Ammon's horn (tissue), 1 donor: Measurements from ENCODE around the gene C3orf18.

Experiments used
- DNase-seq: peaks from one replicate; pipeline ENCODE4 v3.0.0-alpha.2; 2016; ENCODE audit warnings: low spot score

C3orf18 gene

DNA sequence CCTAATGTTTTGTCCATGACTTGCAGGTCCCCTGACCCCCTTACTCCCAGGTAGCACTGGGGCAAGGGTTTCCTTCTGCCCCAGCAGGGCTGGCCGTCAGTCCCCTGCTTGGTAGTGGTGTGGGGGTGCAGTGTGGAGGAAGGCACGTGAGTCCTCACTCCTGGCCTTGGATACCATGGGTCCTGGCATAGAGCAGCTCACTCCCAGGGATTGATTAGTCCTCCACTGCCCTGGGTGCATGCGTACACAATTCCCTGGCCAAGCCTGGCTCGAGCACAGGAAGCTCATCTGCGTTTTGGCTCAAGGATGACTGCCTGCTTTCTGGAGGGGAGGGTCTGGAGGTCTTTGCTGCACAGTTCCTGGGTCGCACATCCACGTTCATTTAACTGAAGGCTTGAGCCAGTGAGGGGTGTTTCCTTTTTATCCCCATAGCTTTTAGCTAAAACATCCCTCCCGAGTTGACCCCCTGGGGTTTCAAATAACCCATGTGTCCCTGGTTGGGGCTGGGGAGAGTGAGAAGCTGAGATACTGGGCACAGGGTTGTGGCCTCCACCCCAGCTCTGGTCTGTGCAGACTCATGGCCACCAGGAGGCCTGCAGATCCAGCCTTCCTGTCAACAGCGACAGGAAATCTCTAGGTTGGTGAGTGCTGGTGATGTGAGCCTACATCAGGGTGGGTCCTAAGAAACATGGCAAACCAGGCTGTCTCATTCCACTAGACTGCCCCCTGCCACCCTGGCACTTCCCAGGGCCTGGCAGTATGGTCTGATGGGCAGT is 13.3 kb upstream of the C3orf18 start:
- DNase-seq = no peak

DNA sequence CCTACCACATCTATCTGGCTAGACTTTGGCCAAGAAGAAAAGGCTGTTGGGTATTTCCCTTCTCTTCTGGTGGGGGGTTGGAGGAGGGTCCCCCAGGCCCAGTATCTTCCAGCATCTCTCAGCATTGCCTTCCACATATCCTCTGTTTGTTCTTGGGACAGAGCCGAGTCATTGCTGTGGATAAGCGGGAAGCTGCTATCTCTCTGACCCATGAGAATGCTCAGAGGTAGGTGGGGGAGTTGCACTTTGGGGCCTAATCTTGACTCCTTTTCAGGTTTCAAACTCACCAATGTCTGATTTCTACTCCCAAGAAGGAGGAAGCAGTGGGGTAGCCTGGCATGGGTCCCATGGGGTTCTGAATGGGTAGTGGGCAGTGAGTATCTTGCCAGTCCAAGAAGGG is 9.8 kb upstream of the C3orf18 start:
- no peak for DNase-seq

DNA sequence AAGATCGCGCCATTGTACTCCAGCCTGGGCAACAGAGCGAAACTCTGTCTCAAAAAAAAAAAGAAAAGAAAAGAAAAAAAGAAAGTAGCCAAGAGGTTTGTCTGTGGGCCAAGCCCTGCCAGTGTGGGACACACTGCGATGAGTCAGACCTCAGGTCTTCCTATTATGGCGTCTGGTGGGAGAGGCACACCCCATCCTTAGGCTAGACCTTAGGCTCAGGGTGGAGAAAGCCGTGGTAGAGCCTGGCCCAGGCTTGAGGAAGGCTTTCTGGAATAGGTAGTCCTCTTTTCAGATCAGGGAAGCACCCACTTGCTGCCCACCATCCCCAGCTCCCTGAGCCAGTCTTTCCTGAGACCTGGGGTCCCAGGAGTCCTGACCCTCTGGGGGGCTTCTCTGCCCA is 7.8 kb upstream of the C3orf18 start:
- DNase-seq = no peak

DNA sequence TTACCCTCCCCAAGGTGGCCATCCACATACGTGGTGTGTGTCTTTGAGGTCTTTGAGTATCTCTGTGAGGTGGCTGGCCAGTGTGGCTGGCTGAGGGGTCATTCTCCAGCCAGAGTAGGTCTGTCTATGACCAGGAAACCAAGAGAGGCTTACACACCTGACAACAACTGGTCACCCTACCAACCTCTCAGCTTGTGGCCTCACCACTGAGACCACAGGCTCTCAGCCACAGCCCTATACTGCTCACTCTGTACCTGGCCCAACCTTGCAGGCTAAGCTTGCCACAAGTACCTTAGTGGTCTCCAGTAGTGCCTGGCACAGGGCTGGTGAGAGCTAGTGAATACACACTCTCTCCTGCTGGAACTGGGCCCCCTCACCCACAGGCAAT is 6.9 kb upstream of the C3orf18 start:
- DNase-seq = no peak

DNA sequence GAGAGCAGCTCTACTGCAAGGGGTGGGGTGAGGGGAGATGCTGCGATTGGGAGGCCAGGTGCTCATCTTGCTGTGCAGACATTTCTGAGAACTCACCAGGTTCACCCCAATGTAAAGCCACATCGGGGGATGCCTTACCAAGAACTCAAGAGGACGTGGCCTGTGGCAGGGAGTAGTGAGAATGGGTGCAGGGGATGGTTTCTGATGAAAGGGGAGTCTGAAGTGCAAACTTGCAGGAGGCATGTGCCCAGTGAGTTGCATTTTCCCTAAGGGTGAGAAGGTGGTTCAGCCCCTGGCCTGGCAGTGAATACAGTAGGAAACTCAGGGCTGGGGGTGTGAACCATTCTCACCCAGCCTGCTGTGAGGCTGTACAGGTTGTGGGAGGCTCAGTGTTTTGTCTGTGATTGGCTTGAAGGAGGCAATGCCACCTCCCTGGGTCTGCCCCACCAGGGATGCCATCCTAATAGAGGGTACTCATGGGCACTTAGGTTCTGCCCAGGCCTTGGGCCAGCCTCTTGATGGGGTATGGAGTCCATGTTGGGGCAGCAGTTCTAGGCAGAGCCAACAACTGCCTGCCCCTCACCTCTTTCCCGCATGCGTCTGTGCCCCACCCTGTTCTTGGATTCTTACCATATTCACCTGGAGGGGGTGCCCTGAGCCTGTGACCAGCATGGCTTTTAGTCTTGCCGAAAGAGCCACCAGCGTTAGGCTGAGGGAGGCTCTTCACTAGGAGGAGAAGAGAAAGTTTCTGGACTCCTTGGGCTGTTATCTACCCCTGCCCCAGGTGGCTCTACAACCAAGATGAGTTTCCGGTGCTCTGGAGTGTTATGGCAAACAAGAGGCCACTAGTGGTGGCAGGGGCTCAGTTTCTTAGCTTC is 6.3 kb upstream of the C3orf18 start:
- no peak for DNase-seq

DNA sequence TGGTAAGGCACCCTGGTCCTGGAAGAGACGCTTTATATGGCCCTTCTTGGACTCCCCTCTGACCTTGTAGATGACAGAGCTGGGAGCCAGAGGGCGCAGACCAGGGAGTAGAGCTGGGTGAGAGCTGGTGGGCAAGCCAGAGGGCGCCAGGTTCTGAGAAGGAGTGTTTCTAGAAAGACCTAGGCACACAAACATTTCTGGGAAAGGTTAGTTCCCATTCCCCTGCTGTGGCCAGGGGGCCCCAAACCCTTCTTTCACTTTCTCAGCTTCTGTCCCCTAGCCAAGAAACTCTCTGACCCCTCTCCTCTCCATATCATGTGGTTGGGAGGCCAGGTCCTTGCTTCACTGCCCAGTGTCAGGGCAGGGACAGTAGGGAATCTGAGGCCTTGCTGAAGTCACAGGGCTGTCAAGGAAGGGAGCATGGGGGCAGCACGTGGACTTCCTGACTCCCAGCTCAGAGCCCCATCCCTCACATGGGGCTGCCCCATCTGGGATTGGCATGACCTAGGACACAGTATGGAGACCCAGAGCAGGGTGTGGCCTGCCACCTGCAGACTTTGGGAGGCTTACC is 5.3 kb upstream of the C3orf18 start:
- DNase-seq = no peak

DNA sequence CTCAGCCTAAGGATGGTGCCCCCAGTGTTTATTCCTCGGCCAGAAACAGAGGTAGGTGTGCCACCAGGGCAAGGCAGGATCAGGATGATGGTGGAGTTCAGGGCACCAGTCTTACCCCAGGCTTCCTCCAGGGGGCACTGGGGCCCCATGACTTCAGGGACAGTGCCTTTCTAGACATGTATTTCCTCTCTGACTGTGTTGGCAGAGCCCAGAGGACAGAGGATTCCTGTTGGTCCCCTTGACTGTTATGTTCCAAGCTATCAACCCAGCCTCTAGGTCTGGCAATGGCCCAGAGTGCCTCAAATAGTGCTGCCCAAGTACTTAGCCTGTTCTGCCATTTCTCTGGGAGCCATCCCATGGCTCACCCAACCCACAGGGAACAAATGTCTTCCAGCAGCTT is 4.6 kb upstream of the C3orf18 start:
- DNase-seq = peak; percentile 74

DNA sequence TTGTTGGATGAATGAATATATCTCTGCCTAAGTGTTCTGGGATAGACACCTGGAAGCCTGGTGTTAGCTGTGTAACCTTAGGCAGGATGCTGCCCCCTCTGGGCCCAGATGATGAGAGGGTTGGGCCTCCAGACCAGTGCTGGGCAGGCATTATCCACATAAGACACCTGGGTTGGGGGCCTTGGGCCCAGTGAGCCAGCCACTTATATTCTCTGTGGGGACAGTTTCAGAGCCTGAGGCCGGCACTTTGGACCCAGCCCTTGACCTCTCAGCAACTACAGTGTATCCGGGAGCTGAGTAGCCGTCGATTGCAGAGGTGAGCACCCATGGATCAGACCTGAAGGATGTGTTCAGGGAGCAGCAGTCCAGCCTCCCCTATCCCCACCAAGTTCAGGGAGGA is 3.9 kb upstream of the C3orf18 start:
- DNase-seq = no peak

DNA sequence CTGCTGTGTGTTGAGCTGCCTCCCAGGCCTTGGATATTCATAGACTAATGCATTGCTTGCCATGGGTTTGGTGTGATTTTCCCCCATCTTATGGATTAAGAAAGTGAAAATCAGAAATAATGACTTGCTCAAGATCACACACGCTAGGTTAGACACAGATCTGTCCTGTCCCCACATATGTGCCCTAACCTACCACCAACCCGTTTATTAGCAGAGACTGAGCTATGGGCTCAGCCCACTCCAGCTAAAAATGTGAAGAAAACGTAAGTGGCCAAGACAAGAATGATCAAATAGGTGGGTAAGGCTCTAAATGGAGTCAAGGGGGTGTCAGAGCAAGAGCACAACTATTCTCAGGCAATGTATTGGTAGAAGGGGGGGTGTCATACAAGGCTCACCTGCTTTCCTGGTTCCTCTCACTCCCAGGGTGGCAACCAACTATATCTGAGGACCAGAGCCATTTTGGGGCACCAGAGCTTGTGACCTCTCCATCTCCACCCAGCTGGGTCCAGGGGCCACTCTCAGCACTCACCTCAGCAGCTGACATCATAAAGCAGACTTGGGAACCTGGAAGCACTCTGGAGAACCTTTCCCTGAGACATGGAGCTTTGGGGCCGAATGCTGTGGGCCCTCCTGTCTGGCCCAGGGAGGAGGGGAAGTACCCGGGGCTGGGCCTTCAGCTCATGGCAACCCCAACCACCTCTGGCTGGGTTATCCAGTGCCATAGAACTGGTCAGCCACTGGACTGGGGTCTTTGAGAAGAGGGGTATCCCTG is 3.1 kb upstream of the C3orf18 start:
- no peak for DNase-seq

DNA sequence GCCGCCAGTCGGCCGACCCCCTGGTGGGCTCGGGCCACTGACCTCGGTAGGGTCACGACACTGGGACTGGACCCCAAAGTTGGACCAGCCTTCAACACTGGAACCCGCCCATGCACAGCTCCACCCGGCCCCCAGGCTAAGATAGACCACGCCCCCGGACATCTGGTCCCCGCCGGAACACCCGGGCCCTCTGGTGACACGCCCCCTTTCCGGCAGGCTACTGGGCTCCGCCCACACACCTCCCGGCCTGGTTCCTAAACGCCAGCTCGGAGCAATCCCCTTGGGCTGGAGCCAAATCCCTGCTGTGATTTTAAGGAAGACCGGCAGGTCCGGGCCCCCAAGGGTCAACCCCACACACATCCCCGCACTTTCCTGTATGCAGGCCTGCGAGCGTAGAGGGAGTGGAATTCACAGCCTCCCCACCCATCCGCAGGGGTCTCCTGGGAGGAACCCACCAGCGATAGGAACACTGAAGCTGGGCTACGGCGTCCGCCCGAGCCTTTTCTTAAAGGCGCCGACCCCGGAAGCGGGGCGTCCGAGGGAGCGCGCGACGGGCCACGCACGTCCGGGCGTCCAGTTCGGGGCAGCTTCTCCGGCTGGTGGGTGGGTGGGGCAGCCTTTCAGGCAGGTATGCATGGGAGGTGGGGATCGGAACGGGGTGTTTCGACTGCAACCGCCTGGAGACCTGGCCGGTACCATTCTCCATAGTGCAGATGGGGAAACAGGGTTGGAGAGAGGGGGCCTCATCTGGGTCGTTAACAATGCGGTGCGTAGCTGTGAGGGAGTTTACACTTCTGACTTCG is 1.6 kb upstream of the C3orf18 start, which contains the start of gene HEMK1:
Gene HEMK1, plus strand, starts transcription at position 576 of the 803 bp plus-strand sequence. CDS start 1,583 bp downstream, outside the sequence.
- DNase-seq = peak; percentile 94

DNA sequence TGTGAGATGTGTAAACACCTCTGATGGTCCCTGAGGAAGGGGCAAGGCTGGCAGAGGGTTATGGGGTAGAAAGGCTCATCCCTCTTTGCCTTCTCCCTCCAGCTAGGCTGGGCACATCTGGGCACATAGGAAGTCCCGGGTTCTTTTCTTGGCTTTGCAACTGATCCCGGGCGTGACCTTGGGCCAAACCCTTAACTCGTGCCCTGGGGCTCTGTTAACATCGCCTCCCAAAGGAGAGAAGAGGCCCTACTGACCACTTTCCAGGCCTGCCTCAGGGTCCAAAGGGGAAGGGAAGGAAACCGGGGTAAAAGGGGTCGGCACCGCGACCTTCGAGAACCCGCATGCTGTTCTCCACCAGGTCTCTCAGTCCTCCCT is 549 bp downstream of the C3orf18 start:
- no peak for DNase-seq

DNA sequence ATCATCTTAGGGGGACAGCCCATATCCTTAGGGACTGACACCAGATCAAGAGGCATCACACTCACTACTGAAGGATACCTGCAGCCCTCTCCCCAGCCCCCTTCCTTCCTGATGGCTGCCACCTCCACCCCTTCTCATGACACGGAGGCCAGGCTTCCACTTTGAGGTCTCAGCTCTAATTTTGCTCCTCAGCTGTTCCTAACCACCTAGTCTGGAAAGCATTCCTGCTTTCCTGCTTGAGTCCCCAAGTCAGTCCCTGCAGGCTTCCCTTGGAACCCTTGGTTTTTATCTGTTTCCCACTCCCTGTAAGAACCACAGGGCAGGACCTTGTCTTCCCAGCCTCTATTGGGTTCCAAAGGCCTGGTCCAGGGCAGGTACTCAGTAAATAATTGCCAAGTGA is 3.2 kb downstream of the C3orf18 start:
- DNase-seq = no peak

DNA sequence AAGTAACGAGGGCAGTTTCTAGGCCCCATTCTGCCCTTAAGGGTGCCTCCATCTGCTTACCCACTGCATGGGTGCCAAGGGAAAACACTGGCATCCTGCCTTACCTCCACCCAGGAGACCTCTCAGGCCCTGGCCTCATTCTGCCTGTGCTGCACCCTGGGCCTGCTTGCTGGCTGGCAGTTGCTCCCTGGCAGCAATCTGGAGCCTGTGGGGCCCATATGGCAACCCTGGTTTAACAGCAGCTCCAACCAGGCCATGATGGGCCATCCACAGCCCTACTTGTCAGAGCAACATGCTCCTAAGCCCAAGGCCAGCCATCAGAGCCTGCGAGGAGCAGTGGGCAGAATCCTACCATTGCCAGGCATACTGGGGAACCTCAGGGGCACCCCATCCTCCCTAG is 3.7 kb downstream of the C3orf18 start:
- DNase-seq = no peak

DNA sequence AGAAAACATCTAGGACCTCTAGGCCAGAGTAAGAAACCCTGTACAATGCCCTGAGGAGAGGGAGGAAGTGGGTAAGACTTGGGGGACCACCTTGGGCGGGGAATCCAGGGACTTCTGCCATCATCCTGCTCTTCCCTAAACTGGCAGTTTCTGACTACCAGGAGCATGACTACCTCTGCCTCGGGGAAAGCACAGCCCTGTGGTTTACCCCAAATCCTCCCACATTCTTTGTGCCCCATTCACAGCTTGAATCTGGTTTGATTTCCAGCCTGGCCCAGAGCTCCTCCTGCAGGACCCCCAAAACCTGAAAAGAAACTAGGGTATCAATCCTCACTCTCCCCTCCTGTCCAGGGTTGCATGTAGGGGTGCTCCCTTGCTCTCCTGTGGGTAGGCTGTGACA is 4.7 kb downstream of the C3orf18 start:
- DNase-seq = no peak

DNA sequence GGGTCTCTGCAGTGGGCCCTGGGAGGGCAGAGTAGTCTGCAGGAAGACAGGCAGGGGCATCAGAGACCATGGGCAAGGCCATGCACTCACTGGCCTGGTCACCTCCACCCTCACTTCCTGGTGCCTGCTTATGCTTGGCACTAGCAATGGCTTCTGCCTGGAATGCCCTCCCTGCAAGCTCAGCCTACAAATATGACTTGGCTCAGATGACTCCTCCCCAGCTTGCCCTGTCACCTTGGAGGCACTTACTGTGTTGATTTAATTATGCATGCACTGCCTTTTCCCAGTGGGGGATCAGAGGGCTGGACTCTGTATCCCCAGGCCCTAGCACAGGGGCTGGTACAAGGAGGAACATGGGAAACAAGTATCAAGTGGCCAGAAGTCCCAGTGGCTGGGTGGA is 7.8 kb downstream of the C3orf18 start:
- no peak for DNase-seq

DNA sequence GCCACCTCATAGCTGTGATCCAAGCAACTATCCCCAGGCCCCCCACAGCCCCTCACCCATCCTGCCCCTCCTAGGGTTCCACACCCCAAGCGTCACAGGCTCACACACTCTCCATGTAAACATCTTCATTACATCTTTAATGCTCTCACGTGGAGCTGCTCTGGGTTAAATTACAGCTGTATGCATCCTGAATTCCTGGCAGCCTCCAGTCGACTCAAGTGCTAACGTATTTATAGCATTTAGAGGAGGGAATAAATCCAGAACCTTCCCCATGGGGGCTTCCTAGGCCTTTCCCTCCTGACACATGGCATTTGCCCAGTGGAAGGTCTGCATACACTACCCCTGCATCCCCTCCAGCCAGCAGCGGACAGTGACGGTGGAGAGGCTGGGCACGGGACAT is 9.6 kb downstream of the C3orf18 start:
- DNase-seq = no peak

DNA sequence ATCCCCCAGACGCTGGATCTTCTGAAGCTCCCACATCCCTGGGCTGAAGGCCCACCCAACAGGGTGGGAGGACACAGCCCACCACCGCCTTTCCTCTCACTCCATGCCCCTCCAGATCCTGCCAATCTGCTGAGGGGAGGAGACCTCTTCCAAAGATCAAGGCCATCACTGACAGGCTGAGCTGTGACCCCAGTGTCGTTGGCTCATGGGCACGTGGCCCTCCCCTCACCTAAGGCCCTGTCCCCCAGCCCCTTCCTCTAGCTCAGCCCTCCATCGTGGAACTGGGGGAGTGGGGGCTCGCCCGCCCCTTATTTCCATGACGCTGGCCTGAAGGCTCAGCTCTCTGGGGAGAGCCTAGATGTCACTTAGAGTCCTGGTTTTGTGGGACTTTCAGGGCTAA is 10.4 kb downstream of the C3orf18 start:
- no peak for DNase-seq

DNA sequence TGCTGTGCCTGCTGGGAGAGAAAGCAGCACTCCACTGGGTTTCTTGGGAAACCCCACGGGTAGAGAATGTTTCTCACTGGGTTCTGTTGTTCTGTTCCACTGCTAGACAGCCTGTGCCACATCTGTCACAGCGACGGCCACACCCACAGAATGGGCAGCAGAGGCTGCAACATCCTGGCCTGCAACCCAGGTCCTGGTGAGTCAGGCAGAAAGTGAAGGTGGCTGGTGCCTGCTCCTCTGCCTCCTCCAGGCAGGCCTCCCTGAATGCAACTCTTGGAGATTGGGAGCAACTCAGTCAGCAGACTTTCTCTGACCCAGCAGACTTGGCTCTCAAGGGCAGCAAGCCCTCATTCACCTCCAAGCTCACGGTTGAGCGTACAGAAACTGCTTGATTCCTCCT is 13.0 kb downstream of the C3orf18 start:
- no peak for DNase-seq

DNA sequence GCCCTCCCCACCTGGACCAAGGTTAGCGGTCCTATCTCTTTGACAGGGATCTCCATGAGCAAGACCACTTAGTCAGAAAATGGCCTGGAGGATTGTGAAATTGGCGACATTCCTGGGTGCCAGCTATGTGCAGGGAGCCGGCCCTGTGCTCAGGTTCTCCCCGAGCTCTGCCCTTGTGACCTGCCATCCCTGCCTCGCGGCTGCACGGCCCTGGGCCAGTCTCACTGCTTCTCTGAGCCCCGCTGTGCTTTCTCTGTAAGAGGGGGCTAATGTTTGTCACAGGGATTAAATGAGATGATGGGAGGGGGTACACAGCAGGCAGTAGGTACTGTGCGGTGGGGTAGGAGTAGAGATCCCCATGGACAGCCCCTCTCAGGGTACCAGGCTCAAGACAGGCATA is 14.9 kb downstream of the C3orf18 start:
- no peak for DNase-seq

DNA sequence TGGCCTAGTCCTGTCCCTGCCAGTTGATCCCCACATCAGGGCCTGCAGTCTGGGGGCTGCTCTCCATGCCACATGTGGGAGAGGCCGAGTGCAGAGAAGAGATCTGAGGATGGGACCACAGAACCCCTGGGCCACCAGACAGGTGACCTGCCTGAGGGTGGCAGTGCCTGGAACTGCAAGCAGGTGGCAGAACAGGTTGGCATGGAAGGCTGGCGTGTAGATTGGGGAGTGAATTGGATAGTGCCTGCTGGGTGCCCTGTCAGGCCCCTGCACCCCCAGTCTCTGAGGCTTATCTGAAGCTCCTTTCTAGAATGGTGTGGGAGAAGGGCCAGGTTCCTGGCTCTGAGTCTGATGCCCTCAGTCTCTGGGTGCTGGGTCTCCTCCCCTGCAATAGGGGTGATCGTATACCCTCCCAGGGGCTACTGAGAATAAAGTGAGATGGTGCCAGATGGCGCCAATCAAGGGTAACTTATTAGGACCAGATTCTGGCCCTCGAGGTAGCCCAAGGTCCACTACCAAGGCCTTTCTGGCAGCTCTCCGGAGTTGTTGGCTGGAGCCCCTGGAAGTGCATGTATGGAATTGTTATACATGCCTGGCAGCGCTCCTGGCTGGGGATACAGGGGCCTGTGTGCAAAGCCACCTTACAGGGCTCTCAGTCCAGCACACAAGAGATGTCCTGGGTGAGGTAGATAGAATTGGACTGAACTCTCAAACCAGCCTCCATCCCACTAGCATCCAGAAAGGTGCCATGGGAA is 15.7 kb downstream of the C3orf18 start:
- DNase-seq = no peak
